HCT116 (cell line): Measurements from ENCODE around the gene BFSP1. TPM values are rescaled to one million over a fixed set of nuclear protein-coding genes. Genes with fewer than 3 reads are reported as not detected.

ENCODE experiments used
- ATAC-seq: fragments of 200-7000 bp; cut with Tn5 transposase; 2 replicates; pipeline ENCODE4 v1.9.1; 2020; ENCODE audit warnings: mild to moderate bottlenecking, moderate library complexity
- BruUV-seq: library from RNA; stranded (reverse); fragments of 400-500 nt; replicated peaks from 2 replicates; lab custom pipeline; 2021; lab: Mats Ljungman, UMichigan
- CTCF ChIA-PET: fragments of 300-600 bp; sonication (Branson Sonifier 250); formaldehyde crosslinking; loops from one replicate; lab custom pipeline; 2021; ENCODE audit warnings: antibody characterized with exemption; lab: Charles Lee
- POLR2A ChIA-PET: fragments of 300-600, 350-600 bp; sonication (Branson Sonifier 250); formaldehyde crosslinking; loops from one replicate; lab custom pipeline; 2021; ENCODE audit warnings: antibody characterized with exemption; lab: Charles Lee
- RAD21 ChIA-PET, 2 experiments: fragments of 300-600 bp; sonication (Branson Sonifier 250); formaldehyde crosslinking; loops; one replicate each; lab custom pipeline; 2023; ENCODE audit warnings: low total read pairs in 2 of 2; ENCODE audit not compliant: uncharacterized antibody in 2 of 2, unreplicated experiment in 2 of 2, low non-redundant PET in 1 of 2; lab: Charles Lee
- DNase-seq: peaks from one replicate; pipeline ENCODE4 v3.0.0-alpha.2; 2010; ENCODE audit warnings: low read depth, low spot score
- H2AFZ ChIP-seq: fragments of 200-600 bp; shearing (Covaris generic), sonication (generic); 2 replicates; pipeline ENCODE4 v1.6.1; 2017; ENCODE audit warnings: low read depth, mixed run types, mixed read lengths, antibody characterized with exemption, low read length; ENCODE audit not compliant: poor library complexity, severe bottlenecking
- H3K27ac ChIP-seq: 2 replicates; pipeline ENCODE4 v1.5.1; 2012; ENCODE audit warnings: low read depth, low read length
- H3K27me3 ChIP-seq: fragments of 200-600 bp; sonication (generic); 2 replicates; pipeline ENCODE4 v1.6.1; 2016; ENCODE audit warnings: mixed run types, low read length, mixed read lengths; ENCODE audit not compliant: insufficient read depth
- H3K36me3 ChIP-seq, 2 experiments: fragments of 200-500 bp in 1 of 2; fragments of 200-600 bp in 1 of 2; sonication (Bioruptor generic) in 1 of 2; sonication (generic) in 1 of 2; 2 replicates each; pipeline versions ENCODE4 v1.5.1 to v1.6.1; 2014 to 2016; ENCODE audit warnings: low read length in 2 of 2, inconsistent platforms in 1 of 2, mixed read lengths in 1 of 2, mixed run types in 1 of 2; ENCODE audit not compliant: insufficient read depth in 2 of 2, control insufficient read depth in 1 of 2
- H3K4me1 ChIP-seq, 2 experiments: fragments of 200-600 bp in 1 of 2; sonication (generic) in 1 of 2; 2 replicates each; pipeline versions ENCODE4 v1.5.1 to v1.6.1; 2012 to 2017; ENCODE audit warnings: low read length in 2 of 2, inconsistent platforms in 1 of 2, mild to moderate bottlenecking in 1 of 2, mixed read lengths in 1 of 2, mixed run types in 1 of 2, moderate library complexity in 1 of 2; ENCODE audit not compliant: insufficient read depth in 2 of 2, control insufficient read depth in 1 of 2
- H3K4me2 ChIP-seq: fragments of 200-600 bp; sonication (generic); 2 replicates; pipeline ENCODE4 v1.6.1; 2017; ENCODE audit warnings: mixed run types, low read length, mixed read lengths
- H3K4me3 ChIP-seq, 2 experiments: fragments of 200-600 bp in 1 of 2; sonication (generic) in 1 of 2; replicated peaks in 1 of 2; 2 replicates each; pipeline ENCODE4 v1.5.1; 2011 to 2016; ENCODE audit warnings: low read length in 2 of 2, control low read depth in 1 of 2, low read depth in 1 of 2, mild to moderate bottlenecking in 1 of 2, mixed read lengths in 1 of 2, mixed run types in 1 of 2
- H3K79me2 ChIP-seq: fragments of 200-600 bp; sonication (generic); 2 replicates; pipeline ENCODE4 v1.6.1; 2017; ENCODE audit warnings: mild to moderate bottlenecking, mixed run types, low read length, moderate library complexity, mixed read lengths; ENCODE audit not compliant: insufficient read depth
- H3K9ac ChIP-seq: fragments of 200-600 bp; sonication (generic); 2 replicates; pipeline ENCODE4 v1.6.1; 2016; ENCODE audit warnings: low read length, mixed read lengths
- H3K9me2 ChIP-seq: fragments of 200-600 bp; sonication (generic), shearing (Covaris generic); 2 replicates; pipeline ENCODE4 v1.6.1; 2017; ENCODE audit warnings: mixed run types, mild to moderate bottlenecking, moderate library complexity; ENCODE audit not compliant: insufficient read depth
- H3K9me3 ChIP-seq, 2 experiments: fragments of 200-500 bp in 1 of 2; fragments of 200-600 bp in 1 of 2; sonication (Bioruptor generic) in 1 of 2; sonication (generic) in 1 of 2; 2 replicates each; pipeline ENCODE4 v1.6.1; 2014 to 2017; ENCODE audit warnings: low read length in 2 of 2, mixed read lengths in 2 of 2, inconsistent platforms in 1 of 2, low read depth in 1 of 2, mild to moderate bottlenecking in 1 of 2, mixed run types in 1 of 2, moderate library complexity in 1 of 2; ENCODE audit not compliant: control insufficient read depth in 1 of 2, insufficient read depth in 1 of 2
- H4K20me1 ChIP-seq: fragments of 200-600 bp; sonication (generic), shearing (Covaris generic); 2 replicates; pipeline ENCODE4 v1.6.1; 2017; ENCODE audit warnings: mixed run types, mild to moderate bottlenecking, moderate library complexity; ENCODE audit not compliant: insufficient read depth
- EGR1 ChIP-seq: IDR thresholded peaks from 2 replicates; pipeline ENCODE4 v1.6.1; 2012; ENCODE audit warnings: low read depth
- EZH2 ChIP-seq: fragments of 200-600 bp; sonication (generic); IDR thresholded peaks from 2 replicates; pipeline ENCODE4 v1.6.1; 2017; ENCODE audit warnings: antibody characterized with exemption, mixed run types
- FOSL1 ChIP-seq: IDR thresholded peaks from 2 replicates; pipeline ENCODE4 v1.6.1; 2012; ENCODE audit warnings: low read depth
- POLR2A ChIP-seq: IDR thresholded peaks from 2 replicates; pipeline ENCODE4 v1.7.0; 2011; ENCODE audit warnings: borderline replicate concordance; ENCODE audit not compliant: insufficient read depth, insufficient read length; ENCODE audit errors: extremely low read depth
- ZFX ChIP-seq: fragments of 450-650 bp; IDR thresholded peaks from 2 replicates; pipeline ENCODE4 v1.6.1; 2017
- ZNF274 ChIP-seq: fragments of 200-500 bp; sonication (Bioruptor generic); IDR thresholded peaks from 2 replicates; pipeline ENCODE4 v1.6.1; 2014; ENCODE audit warnings: mild to moderate bottlenecking, low read depth, low read length, inconsistent platforms
- intact Hi-C: fragments of 100-400 bp; cut with micrococcal nuclease; formaldehyde crosslinking; loops from 2 replicates; pipeline ENCODE4 v1.10.0; 2022
- total RNA-seq: library from RNA; stranded (reverse); gene quantifications from one replicate; pipeline ENCODE4 v1.2.1, GENCODE V29; 2021; ENCODE audit not compliant: unreplicated experiment

The BFSP1 gene
- total RNA-seq, 1 experiment from 2014 or later, result 8.8 TPM

- peak overlapping the region in 1 of 2 experiments; percentile 3; a peak in 1 of 4 replicates for H3K4me3 ChIP-seq
- intact Hi-C loops, result loop anchor here (1.0 to 10.0 kb wide), 5 partner anchors 113 to 773 kb away; no protein-coding TSS in a partner anchor
- no peak overlapping the region for H2AFZ ChIP-seq
- H3K9me3 ChIP-seq, result no peaks in the 10 kb centered on the region
- peak overlapping the region; percentile 47 for H3K4me2 ChIP-seq
- no peaks in the 10 kb centered on the region for H4K20me1 ChIP-seq
- H3K4me1 ChIP-seq, result peaks cover 6 to 20% of the 10 kb centered on the region in 2 experiments; a peak in 3 of 4 replicates
- no peaks in the 10 kb centered on the region for H3K36me3 ChIP-seq
- BruUV-seq, result no TSS peak
- CTCF ChIA-PET, result interaction anchor here (0.8 to 2.2 kb wide), 3 partner anchors 32 to 178 kb away, joined by 3 to 5 read pairs (median 3); no protein-coding TSS in a partner anchor
- no peak for DNase-seq
- RAD21 ChIA-PET, result no interaction called here
- no peak overlapping the region for H3K27ac ChIP-seq
- POLR2A ChIA-PET, result interaction anchor here (0.6 kb wide), 1 partner anchor 70 kb away, joined by 3 read pairs; no protein-coding TSS in a partner anchor
- H3K9ac ChIP-seq, result no peak overlapping the region
- ATAC-seq, result peak; percentile 62
- no peaks in the 10 kb centered on the region for H3K9me2 ChIP-seq
- H3K27me3 ChIP-seq, result no peaks in the 10 kb centered on the region
- no peak for TF ChIP-seq FOSL1
- H3K79me2 ChIP-seq, result no peaks in the 10 kb centered on the region
These were observed 26.9 kb downstream of the BFSP1 start for GRCh38 chr20:17504066-17504897.

GRCh38 chr20:17503301-17504065, 27.7 kb downstream of the BFSP1 start:
- DNase-seq, result no peak
- CTCF ChIA-PET, result interaction anchor here (0.8 kb wide), 1 partner anchor 33 kb away, joined by 3 read pairs; no protein-coding TSS in a partner anchor
- BruUV-seq, result no TSS peak

More at GRCh38 chr20:17503301-17504065, 27.7 kb downstream of the BFSP1 start:
- TF ChIP-seq ZFX, result no peak
- no peak for TF ChIP-seq ZNF274
- no peak for TF ChIP-seq POLR2A
- no peak for TF ChIP-seq EZH2
- TF ChIP-seq EGR1, result no peak
- TF ChIP-seq FOSL1, result no peak
- H4K20me1 ChIP-seq, result no peaks in the 10 kb centered on the region
- no peak overlapping the region for H3K4me2 ChIP-seq
- no peaks in the 10 kb centered on the region for H3K79me2 ChIP-seq
- H3K36me3 ChIP-seq, result no peaks in the 10 kb centered on the region
- ATAC-seq, result no peak
- H3K9me2 ChIP-seq, result no peaks in the 10 kb centered on the region
- ChIA-PET RAD21 (no interaction called here), POLR2A (no interaction called here)
- H3K27ac ChIP-seq, result no peak overlapping the region
- intact Hi-C loops, result loop anchor here (1.0 to 10.0 kb wide), 5 partner anchors 114 to 773 kb away; no protein-coding TSS in a partner anchor
- H3K27me3 ChIP-seq, result no peaks in the 10 kb centered on the region
- H3K4me3 ChIP-seq, result no peak overlapping the region
- peaks cover 6 to 20% of the 10 kb centered on the region in 2 experiments; a peak in 3 of 4 replicates for H3K4me1 ChIP-seq
- no peak overlapping the region for H2AFZ ChIP-seq
- H3K9ac ChIP-seq, result no peak overlapping the region
- no peaks in the 10 kb centered on the region for H3K9me3 ChIP-seq
